Mesendoderm (in vitro differentiated cells): ENCODE data around the gene ICOS.
"Not testable (repeated sequence)": the region's sequence is repeated elsewhere in the genome, so short reads cannot be mapped to it uniquely, and the experiment has no call there.

Source experiments
- DNase-seq: peaks from one replicate; pipeline ENCODE4 v3.0.0; 2013
- H2AK5ac ChIP-seq: 2 replicates; pipeline ENCODE4 v1.6.1; 2013; ENCODE audit warnings: low read length, inconsistent platforms
- H2BK120ac ChIP-seq: 2 replicates; pipeline ENCODE4 v1.6.1; 2013; ENCODE audit warnings: low read depth, mild to moderate bottlenecking, low read length, moderate library complexity, mixed read lengths
- H2BK15ac ChIP-seq: replicated peaks from 2 replicates; pipeline ENCODE4 v1.6.1; 2013; ENCODE audit warnings: low read depth, mild to moderate bottlenecking, moderate library complexity
- H2BK5ac ChIP-seq: 2 replicates; pipeline ENCODE4 v1.6.1; 2013; ENCODE audit warnings: low read length, inconsistent platforms
- H3K18ac ChIP-seq: 2 replicates; pipeline ENCODE4 v1.6.1; 2013; ENCODE audit warnings: mild to moderate bottlenecking, low read length, mixed read lengths
- H3K23ac ChIP-seq: one replicate; pipeline ENCODE4 v1.6.1; 2013; ENCODE audit warnings: low read length
- H3K27ac ChIP-seq: 2 replicates; pipeline ENCODE4 v1.5.1; 2013; ENCODE audit warnings: low read depth, mild to moderate bottlenecking, inconsistent platforms, low read length, moderate library complexity
- H3K27me3 ChIP-seq: 2 replicates; pipeline ENCODE4 v1.6.1; 2013; ENCODE audit warnings: low read length, control low read depth, mild to moderate bottlenecking, inconsistent platforms; ENCODE audit not compliant: insufficient read depth, poor library complexity
- H3K36me3 ChIP-seq: 2 replicates; pipeline ENCODE4 v1.6.1; 2013; ENCODE audit warnings: low read length, inconsistent platforms; ENCODE audit not compliant: control insufficient read depth, insufficient read depth
- H3K4ac ChIP-seq: one replicate; pipeline ENCODE4 v1.6.1; 2013; ENCODE audit warnings: low read depth, mild to moderate bottlenecking, low read length, moderate library complexity
- H3K4me1 ChIP-seq: 2 replicates; pipeline ENCODE4 v1.6.1; 2013; ENCODE audit warnings: low read depth, low read length, inconsistent platforms; ENCODE audit not compliant: control insufficient read depth
- H3K4me2 ChIP-seq: 2 replicates; pipeline ENCODE4 v1.6.1; 2013; ENCODE audit warnings: low read length
- H3K4me3 ChIP-seq: 2 replicates; pipeline ENCODE4 v1.5.1; 2013; ENCODE audit warnings: mild to moderate bottlenecking, low read length
- H3K56ac ChIP-seq: one replicate; pipeline ENCODE4 v1.6.1; 2013; ENCODE audit warnings: low read length
- H3K79me1 ChIP-seq: 2 replicates; pipeline ENCODE4 v1.6.1; 2013; ENCODE audit warnings: low read length, inconsistent platforms
- H3K79me2 ChIP-seq: 2 replicates; pipeline ENCODE4 v1.6.1; 2013; ENCODE audit warnings: mild to moderate bottlenecking, low read length; ENCODE audit not compliant: control insufficient read depth, insufficient read depth
- H3K9ac ChIP-seq: 2 replicates; pipeline ENCODE4 v1.6.1; 2013; ENCODE audit warnings: low read length, inconsistent platforms
- H4K5ac ChIP-seq: one replicate; pipeline ENCODE4 v1.6.1; 2013; ENCODE audit warnings: low read length
- H4K8ac ChIP-seq: one replicate; pipeline ENCODE4 v1.6.1; 2013; ENCODE audit warnings: low read depth, mild to moderate bottlenecking, control low read depth, low read length, moderate library complexity
- WGBS: extraction: QIAGEN DNeasy Blood & Tissue Kit; methylation state at CpG from one replicate; pipeline ENCODE4 v1.1.7; 2013; ENCODE audit warnings: low lambda C conversion rate, missing lambda C conversion rate; ENCODE audit not compliant: insufficient coverage; ENCODE audit errors: extremely low coverage; 5-methylcytosine and 5-hydroxymethylcytosine counted together

Gene ICOS

GRCh38 chr2:203918264-203918663 lies 18.3 kb upstream of the ICOS start:
- Histone ChIP-seq H3K79me1 (no peaks in the 10 kb centered on the region), H3K23ac (no peak overlapping the region), H3K27me3 (no peaks in the 10 kb centered on the region), H3K4me1 (no peaks in the 10 kb centered on the region), H4K5ac (no peak overlapping the region), H2BK15ac (no peak overlapping the region), H3K4me3 (no peak overlapping the region), H3K4me2 (no peak overlapping the region), H3K18ac (no peak overlapping the region), H3K4ac (no peak overlapping the region), H2AK5ac (no peak overlapping the region), H3K36me3 (no peaks in the 10 kb centered on the region), H3K79me2 (no peaks in the 10 kb centered on the region), H2BK5ac (no peak overlapping the region), H2BK120ac (no peak overlapping the region), H3K56ac (peak overlapping the region; percentile 52), H4K8ac (no peak overlapping the region), H3K9ac (no peak overlapping the region), H3K27ac (no peak overlapping the region)
- DNase-seq: peak; percentile 46
- WGBS: no CpG with 5 or more reads among the region's 7 CpGs

GRCh38 chr2:203918839-203919238 lies 17.7 kb upstream of the ICOS start:
- no peak overlapping the region for H3K4me3 ChIP-seq
- H3K9ac ChIP-seq: no peak overlapping the region
- no peak overlapping the region for H3K56ac ChIP-seq
- no peaks in the 10 kb centered on the region for H3K4me1 ChIP-seq
- H4K8ac ChIP-seq: no peak overlapping the region
- no peak overlapping the region for H3K4me2 ChIP-seq
- H4K5ac ChIP-seq: no peak overlapping the region
- no peak overlapping the region for H2BK120ac ChIP-seq
- no peak overlapping the region for H3K4ac ChIP-seq
- no peak overlapping the region for H3K18ac ChIP-seq
- H2AK5ac ChIP-seq: no peak overlapping the region
- H2BK5ac ChIP-seq: no peak overlapping the region
- H3K27ac ChIP-seq: no peak overlapping the region
- no peaks in the 10 kb centered on the region for H3K79me2 ChIP-seq
- WGBS: no CpG with 5 or more reads among the region's 3 CpGs
- H3K79me1 ChIP-seq: no peaks in the 10 kb centered on the region
- H3K36me3 ChIP-seq: no peaks in the 10 kb centered on the region
- no peaks in the 10 kb centered on the region for H3K27me3 ChIP-seq
- no peak overlapping the region for H3K23ac ChIP-seq
- H2BK15ac ChIP-seq: no peak overlapping the region
- DNase-seq: no peak

DNA sequence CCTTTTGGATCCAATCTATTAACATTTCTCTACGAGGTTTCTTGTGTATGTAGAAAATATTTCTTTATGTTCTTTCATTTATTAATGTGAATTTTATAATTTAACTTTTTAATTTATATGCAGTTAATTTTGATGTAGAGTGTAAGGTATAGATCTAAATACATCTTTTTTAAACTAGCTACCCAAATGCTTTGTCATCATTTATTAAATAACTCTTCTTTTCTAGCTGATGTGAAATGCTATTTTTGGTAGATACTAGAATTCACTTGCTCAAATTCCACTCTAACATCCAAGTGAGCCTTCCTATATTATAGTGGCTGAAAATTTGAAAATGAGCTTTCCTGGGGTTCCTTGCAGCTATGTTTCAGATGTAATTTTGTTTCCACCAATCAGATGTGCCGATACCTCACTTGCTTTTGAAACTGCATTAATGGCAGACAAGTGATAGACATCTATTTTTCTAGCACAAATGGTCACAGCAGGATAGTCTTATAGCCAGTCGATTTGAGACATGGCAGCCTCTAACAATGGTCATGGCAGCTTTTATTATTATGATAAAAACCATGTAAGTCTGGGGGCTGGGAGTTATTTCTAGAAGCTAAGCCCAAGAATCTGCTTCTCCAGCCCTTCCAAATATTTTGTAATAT lies 10.9 kb upstream of the ICOS start:
- no peaks in the 10 kb centered on the region for H3K79me2 ChIP-seq
- H3K4me1 ChIP-seq: no peaks in the 10 kb centered on the region
- H3K79me1 ChIP-seq: no peaks in the 10 kb centered on the region
- no peak overlapping the region for H3K4ac ChIP-seq
- H3K18ac ChIP-seq: no peak overlapping the region
- no peak overlapping the region for H2AK5ac ChIP-seq
- no peak overlapping the region for H3K4me3 ChIP-seq
- no peak for DNase-seq
- no peak overlapping the region for H3K23ac ChIP-seq
- H3K27me3 ChIP-seq: no peaks in the 10 kb centered on the region
- no peak overlapping the region for H3K56ac ChIP-seq
- WGBS: no CpG with 5 or more reads among the region's 3 CpGs
- no peak overlapping the region for H3K27ac ChIP-seq
- no peak overlapping the region for H2BK5ac ChIP-seq
- no peak overlapping the region for H4K5ac ChIP-seq
- no peaks in the 10 kb centered on the region for H3K36me3 ChIP-seq
- no peak overlapping the region for H2BK120ac ChIP-seq
- no peak overlapping the region for H4K8ac ChIP-seq
- H3K4me2 ChIP-seq: no peak overlapping the region
- H3K9ac ChIP-seq: no peak overlapping the region
- H2BK15ac ChIP-seq: no peak overlapping the region

DNA sequence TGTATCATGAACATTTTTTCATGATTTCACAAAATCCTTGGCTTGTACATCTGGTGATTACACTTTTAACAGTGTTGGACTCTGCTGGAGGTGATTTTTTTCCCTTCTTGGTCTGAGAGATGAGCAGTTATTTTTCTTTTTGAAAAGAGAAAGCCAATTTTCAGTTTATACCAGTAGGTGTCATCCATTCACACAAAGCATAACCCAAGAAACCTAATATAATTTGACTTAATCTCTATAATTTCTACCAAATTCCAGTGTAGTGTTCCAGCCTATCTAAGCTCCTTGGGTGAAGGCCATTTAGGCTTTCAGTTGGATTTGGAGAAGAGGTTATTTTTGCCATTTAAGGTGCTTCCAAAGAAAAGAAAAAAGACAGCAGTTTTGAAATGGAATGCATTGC lies 7.7 kb upstream of the ICOS start:
- Histone ChIP-seq H3K36me3 (no peaks in the 10 kb centered on the region), H3K27me3 (no peaks in the 10 kb centered on the region), H4K5ac (no peak overlapping the region), H3K4me2 (no peak overlapping the region), H3K4me3 (no peak overlapping the region), H3K79me2 (no peaks in the 10 kb centered on the region), H3K4ac (no peak overlapping the region), H3K27ac (no peak overlapping the region), H3K79me1 (no peaks in the 10 kb centered on the region), H3K56ac (no peak overlapping the region), H3K9ac (no peak overlapping the region), H2BK5ac (no peak overlapping the region), H2BK120ac (no peak overlapping the region), H3K23ac (no peak overlapping the region), H2BK15ac (no peak overlapping the region), H3K18ac (no peak overlapping the region), H3K4me1 (no peaks in the 10 kb centered on the region), H4K8ac (no peak overlapping the region), H2AK5ac (no peak overlapping the region)
- DNase-seq: no peak

DNA sequence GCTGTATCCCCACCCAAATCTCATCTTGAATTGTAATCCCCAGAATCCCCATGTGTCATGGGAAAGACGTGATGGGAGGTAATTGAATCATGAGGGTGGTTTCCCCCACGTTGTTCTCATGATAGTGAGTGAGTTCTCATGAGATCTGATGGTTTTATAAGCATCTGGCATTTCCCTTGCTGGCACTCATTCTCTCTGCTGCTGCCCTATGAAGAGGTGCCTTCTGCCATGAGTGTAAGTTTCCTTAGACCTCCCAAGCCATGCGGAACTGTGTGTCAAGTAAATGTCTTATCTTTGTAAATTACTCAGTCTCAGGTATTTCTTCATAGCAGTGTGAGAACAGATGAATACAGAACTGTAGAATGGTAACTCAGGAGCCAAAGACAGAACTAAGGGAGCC lies 5.3 kb upstream of the ICOS start:
- H3K9ac ChIP-seq, H4K5ac ChIP-seq, H3K18ac ChIP-seq, H2BK5ac ChIP-seq, H4K8ac ChIP-seq, H2BK120ac ChIP-seq, H3K79me2 ChIP-seq, DNase-seq, H2AK5ac ChIP-seq, H3K56ac ChIP-seq, H3K4me1 ChIP-seq, H3K4me2 ChIP-seq, H3K79me1 ChIP-seq, H3K4me3 ChIP-seq, H2BK15ac ChIP-seq, H3K23ac ChIP-seq, H3K36me3 ChIP-seq, H3K27me3 ChIP-seq, H3K27ac ChIP-seq, H3K4ac ChIP-seq: not testable (repeated sequence)
- no CpG with 5 or more reads among the region's 3 CpGs for WGBS

DNA sequence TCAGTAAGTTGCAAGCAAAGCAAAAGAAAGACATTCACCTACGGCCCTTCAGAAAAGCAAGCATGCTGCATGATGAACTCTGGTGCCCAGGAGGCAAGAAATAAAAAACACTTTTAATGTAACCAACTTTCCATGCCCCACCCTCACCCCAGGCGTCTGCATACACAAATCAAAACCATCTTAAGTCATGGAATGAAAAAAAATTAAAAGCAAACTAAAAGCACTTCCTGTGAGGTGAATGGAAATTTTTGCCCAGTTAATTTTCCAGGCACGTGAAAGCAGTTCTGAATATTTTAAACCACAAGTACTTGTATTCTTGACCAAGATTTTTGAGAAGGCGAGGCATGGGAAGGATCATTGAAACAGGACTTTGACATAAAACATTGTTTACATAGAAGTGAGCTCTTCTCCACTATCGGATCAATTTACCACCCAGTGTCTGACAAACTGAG lies 2.5 kb upstream of the ICOS start:
- no peaks in the 10 kb centered on the region for H3K79me2 ChIP-seq
- no peak overlapping the region for H2BK5ac ChIP-seq
- no peak overlapping the region for H3K27ac ChIP-seq
- no peak overlapping the region for H3K18ac ChIP-seq
- H3K79me1 ChIP-seq: no peaks in the 10 kb centered on the region
- no peak overlapping the region for H3K4me3 ChIP-seq
- H3K4ac ChIP-seq: no peak overlapping the region
- H2BK120ac ChIP-seq: no peak overlapping the region
- no peak overlapping the region for H2BK15ac ChIP-seq
- no peak overlapping the region for H4K8ac ChIP-seq
- H3K27me3 ChIP-seq: no peaks in the 10 kb centered on the region
- DNase-seq: no peak
- no peak overlapping the region for H3K56ac ChIP-seq
- H3K9ac ChIP-seq: no peak overlapping the region
- H3K36me3 ChIP-seq: no peaks in the 10 kb centered on the region
- no peaks in the 10 kb centered on the region for H3K4me1 ChIP-seq
- no peak overlapping the region for H2AK5ac ChIP-seq
- no peak overlapping the region for H3K23ac ChIP-seq
- no peak overlapping the region for H3K4me2 ChIP-seq
- no peak overlapping the region for H4K5ac ChIP-seq
- WGBS: no CpG with 5 or more reads among the region's 5 CpGs
